ENCODE data around the gene NRF1.

GRCh38 chr7:129757991-129758390 is 146.5 kb downstream of the NRF1 start:
- TF ChIP-seq JUND (IDR thresholded peaks at IDR 0.05): no peak
- TF ChIP-seq, protein P1, sequence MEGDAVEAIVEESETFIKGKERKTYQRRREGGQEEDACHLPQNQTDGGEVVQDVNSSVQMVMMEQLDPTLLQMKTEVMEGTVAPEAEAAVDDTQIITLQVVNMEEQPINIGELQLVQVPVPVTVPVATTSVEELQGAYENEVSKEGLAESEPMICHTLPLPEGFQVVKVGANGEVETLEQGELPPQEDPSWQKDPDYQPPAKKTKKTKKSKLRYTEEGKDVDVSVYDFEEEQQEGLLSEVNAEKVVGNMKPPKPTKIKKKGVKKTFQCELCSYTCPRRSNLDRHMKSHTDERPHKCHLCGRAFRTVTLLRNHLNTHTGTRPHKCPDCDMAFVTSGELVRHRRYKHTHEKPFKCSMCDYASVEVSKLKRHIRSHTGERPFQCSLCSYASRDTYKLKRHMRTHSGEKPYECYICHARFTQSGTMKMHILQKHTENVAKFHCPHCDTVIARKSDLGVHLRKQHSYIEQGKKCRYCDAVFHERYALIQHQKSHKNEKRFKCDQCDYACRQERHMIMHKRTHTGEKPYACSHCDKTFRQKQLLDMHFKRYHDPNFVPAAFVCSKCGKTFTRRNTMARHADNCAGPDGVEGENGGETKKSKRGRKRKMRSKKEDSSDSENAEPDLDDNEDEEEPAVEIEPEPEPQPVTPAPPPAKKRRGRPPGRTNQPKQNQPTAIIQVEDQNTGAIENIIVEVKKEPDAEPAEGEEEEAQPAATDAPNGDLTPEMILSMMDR (IDR thresholded peaks at IDR 0.05 in 2 of 3, conservative IDR thresholded peaks at IDR 0.05 in 1 of 3; ENCODE audit: borderline replicate concordance in 1 of 3, insufficient read depth in 1 of 3, low read depth in 2 of 3, low read length in 2 of 3): no peak
